ACC112 (cell line): ENCODE results near the gene ZNF503.

Source experiments
- H2AFZ ChIP-seq: fragments of 200-600 bp; sonication (generic); one replicate; pipeline ENCODE4 v1.6.0; 2017; ENCODE audit warnings: antibody characterized with exemption, low read length; ENCODE audit not compliant: unreplicated experiment
- H3K27ac ChIP-seq: fragments of 200-600 bp; sonication (generic); 2 replicates; pipeline ENCODE4 v1.5.1; 2014; ENCODE audit warnings: low read depth, mild to moderate bottlenecking, antibody characterized with exemption, low read length, moderate library complexity
- H3K27me3 ChIP-seq: fragments of 200-600 bp; sonication (generic); 2 replicates; pipeline ENCODE4 v1.6.1; 2014; ENCODE audit warnings: mild to moderate bottlenecking, antibody characterized with exemption, low read length, moderate library complexity, mixed read lengths; ENCODE audit not compliant: insufficient read depth
- H3K36me3 ChIP-seq: fragments of 200-600 bp; sonication (generic); 2 replicates; pipeline ENCODE4 v1.6.1; 2016; ENCODE audit warnings: mild to moderate bottlenecking, antibody characterized with exemption, low read length, moderate library complexity, mixed read lengths; ENCODE audit not compliant: insufficient read depth
- H3K4me1 ChIP-seq: fragments of 200-600 bp; sonication (generic); one replicate; pipeline ENCODE4 v1.6.1; 2016; ENCODE audit warnings: low read length, mixed read lengths; ENCODE audit not compliant: insufficient read depth, unreplicated experiment, control insufficient read depth
- H3K4me3 ChIP-seq: fragments of 200-600 bp; sonication (generic); 2 replicates; pipeline ENCODE4 v1.5.1; 2014; ENCODE audit warnings: mild to moderate bottlenecking, low read depth, low read length
- H3K79me2 ChIP-seq: fragments of 200-600 bp; sonication (generic); one replicate; pipeline ENCODE4 v1.6.0; 2016; ENCODE audit warnings: low read length; ENCODE audit not compliant: control insufficient read depth, unreplicated experiment, insufficient read depth

ZNF503 gene

GRCh38 chr10:75441196-75441595, 39.6 kb upstream of the ZNF503 start:
- H3K79me2 ChIP-seq, result no peaks in the 10 kb centered on the region
- H3K36me3 ChIP-seq, result peaks cover 13% of the 10 kb centered on the region
- no peak overlapping the region for H3K4me3 ChIP-seq
- no peaks in the 10 kb centered on the region for H3K4me1 ChIP-seq
- no peaks in the 10 kb centered on the region for H3K27me3 ChIP-seq
- H3K27ac ChIP-seq, result no peak overlapping the region
- no peak overlapping the region for H2AFZ ChIP-seq

GRCh38 chr10:75440271-75440793, 38.8 kb upstream of the ZNF503 start:
- Histone ChIP-seq H2AFZ (no peak overlapping the region), H3K36me3 (peaks cover 13% of the 10 kb centered on the region), H3K4me3 (no peak overlapping the region), H3K79me2 (no peaks in the 10 kb centered on the region), H3K27me3 (no peaks in the 10 kb centered on the region), H3K4me1 (no peaks in the 10 kb centered on the region), H3K27ac (no peak overlapping the region)

- H3K4me1 ChIP-seq, result no peaks in the 10 kb centered on the region
- no peak overlapping the region for H2AFZ ChIP-seq
- no peak overlapping the region for H3K4me3 ChIP-seq
- no peaks in the 10 kb centered on the region for H3K79me2 ChIP-seq
- no peaks in the 10 kb centered on the region for H3K27me3 ChIP-seq
- no peak overlapping the region for H3K27ac ChIP-seq
- H3K36me3 ChIP-seq, result peaks cover 13% of the 10 kb centered on the region
Measured at GRCh38 chr10:75439811-75440210, 38.2 kb upstream of the ZNF503 start.

GRCh38 chr10:75438275-75438674, 36.7 kb upstream of the ZNF503 start:
- no peak overlapping the region for H3K27ac ChIP-seq
- no peaks in the 10 kb centered on the region for H3K79me2 ChIP-seq
- peaks cover 3% of the 10 kb centered on the region; the same call in 1 of the 2 replicates for H3K36me3 ChIP-seq
- H3K4me3 ChIP-seq, result no peak overlapping the region
- no peaks in the 10 kb centered on the region for H3K4me1 ChIP-seq
- H3K27me3 ChIP-seq, result no peaks in the 10 kb centered on the region
- no peak overlapping the region for H2AFZ ChIP-seq

GRCh38 chr10:75437693-75438092, 36.1 kb upstream of the ZNF503 start:
- Histone ChIP-seq H3K27ac (no peak overlapping the region), H3K27me3 (no peaks in the 10 kb centered on the region), H3K79me2 (no peaks in the 10 kb centered on the region), H2AFZ (no peak overlapping the region), H3K36me3 (no peaks in the 10 kb centered on the region), H3K4me1 (no peaks in the 10 kb centered on the region), H3K4me3 (no peak overlapping the region)

GRCh38 chr10:75436896-75437295, 35.3 kb upstream of the ZNF503 start:
- Histone ChIP-seq H3K36me3 (no peaks in the 10 kb centered on the region), H3K79me2 (no peaks in the 10 kb centered on the region), H2AFZ (no peak overlapping the region), H3K27me3 (no peaks in the 10 kb centered on the region), H3K27ac (no peak overlapping the region), H3K4me3 (no peak overlapping the region), H3K4me1 (peaks cover 6% of the 10 kb centered on the region)

GRCh38 chr10:75435291-75435690, 33.7 kb upstream of the ZNF503 start:
- H3K27me3 ChIP-seq, result no peaks in the 10 kb centered on the region
- H3K36me3 ChIP-seq, result no peaks in the 10 kb centered on the region
- peaks cover 16% of the 10 kb centered on the region for H3K4me1 ChIP-seq
- no peak overlapping the region for H2AFZ ChIP-seq
- H3K27ac ChIP-seq, result no peak overlapping the region
- no peak overlapping the region for H3K4me3 ChIP-seq
- no peaks in the 10 kb centered on the region for H3K79me2 ChIP-seq

GRCh38 chr10:75434291-75434690, 32.7 kb upstream of the ZNF503 start:
- H3K27me3 ChIP-seq, result no peaks in the 10 kb centered on the region
- no peak overlapping the region for H2AFZ ChIP-seq

GRCh38 chr10:75433216-75433615, 31.7 kb upstream of the ZNF503 start:
- Histone ChIP-seq H3K27ac (no peak overlapping the region), H3K79me2 (no peaks in the 10 kb centered on the region), H3K36me3 (no peaks in the 10 kb centered on the region), H2AFZ (no peak overlapping the region), H3K4me1 (peaks cover 32% of the 10 kb centered on the region), H3K4me3 (no peak overlapping the region), H3K27me3 (no peaks in the 10 kb centered on the region)

More at GRCh38 chr10:75434291-75434690, 32.7 kb upstream of the ZNF503 start:
- H3K4me3 ChIP-seq, result no peak overlapping the region
- no peak overlapping the region for H3K27ac ChIP-seq
- no peaks in the 10 kb centered on the region for H3K36me3 ChIP-seq
- no peaks in the 10 kb centered on the region for H3K79me2 ChIP-seq
- peaks cover 21% of the 10 kb centered on the region for H3K4me1 ChIP-seq

- Histone ChIP-seq H3K27ac (no peak overlapping the region), H3K27me3 (no peaks in the 10 kb centered on the region), H2AFZ (no peak overlapping the region), H3K36me3 (no peaks in the 10 kb centered on the region), H3K4me1 (peaks cover 36% of the 10 kb centered on the region), H3K4me3 (no peak overlapping the region), H3K79me2 (no peaks in the 10 kb centered on the region)
Measured at GRCh38 chr10:75432763-75433162, 31.2 kb upstream of the ZNF503 start.

- peak overlapping the region; percentile 78 for H3K4me3 ChIP-seq
- no peak overlapping the region for H3K27ac ChIP-seq
- H3K36me3 ChIP-seq, result no peaks in the 10 kb centered on the region
- no peak overlapping the region for H2AFZ ChIP-seq
- no peaks in the 10 kb centered on the region for H3K79me2 ChIP-seq
- H3K4me1 ChIP-seq, result peaks cover 37% of the 10 kb centered on the region
- no peaks in the 10 kb centered on the region for H3K27me3 ChIP-seq
Measured at GRCh38 chr10:75432176-75432575, 30.6 kb upstream of the ZNF503 start.
